Colonic mucosa (tissue), 4 donors: ENCODE data around the gene RSKR. TPM values are rescaled to one million over a fixed set of nuclear protein-coding genes. Genes with fewer than 3 reads are reported as not detected.

Source experiments
- DNase-seq: peaks from one replicate; pipeline ENCODE4 v3.0.0-alpha.2; 2020
- H3K27ac ChIP-seq: fragments of 200-600 bp; one replicate; pipeline ENCODE4 v1.8.0; 2021
- H3K27me3 ChIP-seq: fragments of 200-600 bp; one replicate; pipeline ENCODE4 v1.8.0; 2021
- H3K36me3 ChIP-seq: fragments of 200-600 bp; one replicate; pipeline ENCODE4 v1.8.0; 2021
- H3K4me1 ChIP-seq: fragments of 200-600 bp; one replicate; pipeline ENCODE4 v1.8.0; 2021; ENCODE audit warnings: mild to moderate bottlenecking
- H3K4me3 ChIP-seq: fragments of 200-600 bp; one replicate; pipeline ENCODE4 v1.8.0; 2021
- H3K9ac ChIP-seq, 2 donors: one replicate each; pipeline ENCODE4 v1.7.0; 2013; ENCODE audit warnings: control low read depth in 2 of 2, low read depth in 2 of 2, low read length in 2 of 2
- H3K9me3 ChIP-seq: fragments of 200-600 bp; one replicate; pipeline ENCODE4 v1.8.0; 2021
- intact Hi-C: fragments of 100-400 bp; cut with DNase I; formaldehyde crosslinking; loops from one replicate; pipeline ENCODE4 v1.14.1; 2022
- total RNA-seq, 2 donors: library from RNA; stranded (reverse); fragmentation: NEBNext Ultra II Directional in 1 of 2; extraction: Animal tissue kit (Norgen Biotek cat#: 25700) in 1 of 2; gene quantifications; one replicate each; pipeline ENCODE4 v1.2.1, GENCODE V29; 2021
- TF ChIP-seq, protein P1 (sequence below): fragments of 200-600 bp; IDR thresholded peaks from one replicate; pipeline ENCODE4 v1.8.0; 2022; ENCODE audit warnings: antibody characterized with exemption, mild to moderate bottlenecking
- donor health status: healthy.
- donor health status: DM: no; HTN: no; CAD: no.
- donor health status: DM: no; HTN: no; CAD: no.

The RSKR gene
- total RNA-seq, 2 donors from 2014 or later: 3.2 to 16.2 TPM

- Histone ChIP-seq H3K36me3 (peaks cover 8% of the 10 kb centered on the region), H3K9me3 (no peaks in the 10 kb centered on the region), H3K27me3 (no peaks in the 10 kb centered on the region), H3K4me3 (peak within 1 kb of the TSS; percentile 83), H3K27ac (peak within 1 kb of the TSS; percentile 97), H3K9ac (peak within 1 kb of the TSS; percentile 77 to 95), H3K4me1 (peaks cover 7% of the 10 kb centered on the region)
- DNase-seq: peak; percentile 97
- TF ChIP-seq, protein P1, sequence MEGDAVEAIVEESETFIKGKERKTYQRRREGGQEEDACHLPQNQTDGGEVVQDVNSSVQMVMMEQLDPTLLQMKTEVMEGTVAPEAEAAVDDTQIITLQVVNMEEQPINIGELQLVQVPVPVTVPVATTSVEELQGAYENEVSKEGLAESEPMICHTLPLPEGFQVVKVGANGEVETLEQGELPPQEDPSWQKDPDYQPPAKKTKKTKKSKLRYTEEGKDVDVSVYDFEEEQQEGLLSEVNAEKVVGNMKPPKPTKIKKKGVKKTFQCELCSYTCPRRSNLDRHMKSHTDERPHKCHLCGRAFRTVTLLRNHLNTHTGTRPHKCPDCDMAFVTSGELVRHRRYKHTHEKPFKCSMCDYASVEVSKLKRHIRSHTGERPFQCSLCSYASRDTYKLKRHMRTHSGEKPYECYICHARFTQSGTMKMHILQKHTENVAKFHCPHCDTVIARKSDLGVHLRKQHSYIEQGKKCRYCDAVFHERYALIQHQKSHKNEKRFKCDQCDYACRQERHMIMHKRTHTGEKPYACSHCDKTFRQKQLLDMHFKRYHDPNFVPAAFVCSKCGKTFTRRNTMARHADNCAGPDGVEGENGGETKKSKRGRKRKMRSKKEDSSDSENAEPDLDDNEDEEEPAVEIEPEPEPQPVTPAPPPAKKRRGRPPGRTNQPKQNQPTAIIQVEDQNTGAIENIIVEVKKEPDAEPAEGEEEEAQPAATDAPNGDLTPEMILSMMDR: no peak
- intact Hi-C loops: loop anchor here (5.0 to 10.0 kb wide), 2 partner anchors 48 to 80 kb away; partner anchors contain the start of genes NEK8, SPAG5 and TLCD1
These were observed 31.0 kb upstream of the RSKR start, which contains the start of gene BLTP2 for GRCh38 chr17:28644787-28645575. Gene BLTP2, minus strand, starts transcription at chr17:28645158. Its CDS starts 102 bp downstream, at chr17:28645056.

- peaks cover 7% of the 10 kb centered on the region for H3K4me1 ChIP-seq
- peak overlapping the region; percentile 83 for H3K4me3 ChIP-seq
- H3K9me3 ChIP-seq: no peaks in the 10 kb centered on the region
- intact Hi-C loops: loop anchor here (5.0 to 10.0 kb wide), 2 partner anchors 47 to 81 kb away; partner anchors contain the start of genes NEK8, SPAG5 and TLCD1
- peak; percentile 60 for DNase-seq
- TF ChIP-seq, protein P1: peak; percentile 63
- peak overlapping the region; percentile 97 for H3K27ac ChIP-seq
- peaks cover 8% of the 10 kb centered on the region for H3K36me3 ChIP-seq
- H3K9ac ChIP-seq: peak overlapping the region; percentile 77 to 95
- H3K27me3 ChIP-seq: no peaks in the 10 kb centered on the region
These were observed 30.2 kb upstream of the RSKR start for GRCh38 chr17:28643983-28644786.

- Histone ChIP-seq H3K36me3 (peaks cover 15% of the 10 kb centered on the region), H3K4me1 (peaks cover 7% of the 10 kb centered on the region)
- DNase-seq: no peak
These were observed 27.6 kb upstream of the RSKR start for GRCh38 chr17:28641579-28641978.

GRCh38 chr17:28635506-28635905 lies 21.5 kb upstream of the RSKR start:
- intact Hi-C loops: no loop called here
- Histone ChIP-seq H3K27ac (no peak overlapping the region), H3K36me3 (peaks cover 23% of the 10 kb centered on the region)

More at GRCh38 chr17:28641579-28641978, 27.6 kb upstream of the RSKR start:
- Histone ChIP-seq H3K9ac (no peak overlapping the region), H3K9me3 (no peaks in the 10 kb centered on the region), H3K27ac (no peak overlapping the region), H3K4me3 (no peak overlapping the region), H3K27me3 (no peaks in the 10 kb centered on the region)
- intact Hi-C loops: loop anchor here (5.0 to 10.0 kb wide), 2 partner anchors 44 to 83 kb away; partner anchors contain the start of genes NEK8, SPAG5 and TLCD1
- TF ChIP-seq, protein P1: no peak

More at GRCh38 chr17:28635506-28635905, 21.5 kb upstream of the RSKR start:
- DNase-seq: no peak
- Histone ChIP-seq H3K9me3 (no peaks in the 10 kb centered on the region), H3K4me1 (no peaks in the 10 kb centered on the region), H3K9ac (no peak overlapping the region), H3K4me3 (no peak overlapping the region), H3K27me3 (no peaks in the 10 kb centered on the region)
- TF ChIP-seq, protein P1: no peak
